H9 (cell line): ENCODE measurements around the gene NHSL2. TPM values are rescaled to one million over a fixed set of nuclear protein-coding genes. Genes with fewer than 3 reads are reported as not detected.

Experiments
- DNase-seq: peaks from one replicate; pipeline ENCODE4 v3.0.0-alpha.2; 2017
- H2AFZ ChIP-seq: one replicate; pipeline ENCODE4 v1.6.1; 2013; ENCODE audit warnings: mild to moderate bottlenecking, low read length, control low read depth, moderate library complexity
- H2AK5ac ChIP-seq: 2 replicates; pipeline ENCODE4 v1.6.1; 2013; ENCODE audit warnings: low read length, control low read depth, mixed read lengths; ENCODE audit not compliant: insufficient read length
- H2BK120ac ChIP-seq: one replicate; pipeline ENCODE4 v1.6.1; 2013; ENCODE audit warnings: low read depth, mild to moderate bottlenecking, low read length, control low read depth, inconsistent platforms; ENCODE audit not compliant: poor library complexity, severe bottlenecking
- H2BK12ac ChIP-seq: 2 replicates; pipeline ENCODE4 v1.6.1; 2013; ENCODE audit warnings: low read length, control low read depth, mixed read lengths, low read depth; ENCODE audit not compliant: insufficient read length
- H2BK15ac ChIP-seq: 2 replicates; pipeline ENCODE4 v1.6.1; 2013; ENCODE audit warnings: low read depth, low read length, control low read depth
- H2BK20ac ChIP-seq: one replicate; pipeline ENCODE4 v1.6.1; 2013; ENCODE audit warnings: low read depth, mild to moderate bottlenecking, low read length, control low read depth, inconsistent platforms; ENCODE audit not compliant: poor library complexity, severe bottlenecking
- H2BK5ac ChIP-seq: 2 replicates; pipeline ENCODE4 v1.6.1; 2013; ENCODE audit warnings: low read length, control low read depth, mixed read lengths; ENCODE audit not compliant: insufficient read length
- H3K14ac ChIP-seq: 2 replicates; pipeline ENCODE4 v1.6.1; 2013; ENCODE audit warnings: low read length, control low read depth; ENCODE audit not compliant: insufficient read depth
- H3K18ac ChIP-seq: 2 replicates; pipeline ENCODE4 v1.6.1; 2013; ENCODE audit warnings: low read depth, mild to moderate bottlenecking, mixed read lengths, low read length, control low read depth; ENCODE audit not compliant: insufficient read length
- H3K23ac ChIP-seq: 2 replicates; pipeline ENCODE4 v1.6.1; 2013; ENCODE audit warnings: low read length, control low read depth, mixed read lengths, low read depth; ENCODE audit not compliant: insufficient read length
- H3K23me2 ChIP-seq: 2 replicates; pipeline ENCODE4 v1.6.1; 2013; ENCODE audit warnings: low read depth, mild to moderate bottlenecking, mixed read lengths, low read length, control low read depth; ENCODE audit not compliant: insufficient read length, poor library complexity, severe bottlenecking
- H3K27ac ChIP-seq: 2 replicates; pipeline ENCODE4 v1.5.1; 2013; ENCODE audit warnings: low read length, control low read depth, mixed read lengths, low read depth; ENCODE audit not compliant: insufficient read length
- H3K27me3 ChIP-seq: 2 replicates; pipeline ENCODE4 v1.6.1; 2013; ENCODE audit warnings: low read length, control low read depth, inconsistent platforms; ENCODE audit not compliant: insufficient read depth
- H3K4ac ChIP-seq: 2 replicates; pipeline ENCODE4 v1.6.1; 2013; ENCODE audit warnings: low read depth, mild to moderate bottlenecking, control low read depth, inconsistent platforms, low read length, moderate library complexity
- H3K4me1 ChIP-seq: 2 replicates; pipeline ENCODE4 v1.6.1; 2013; ENCODE audit warnings: low read length, control low read depth, inconsistent platforms; ENCODE audit not compliant: insufficient read depth
- H3K4me2 ChIP-seq: 2 replicates; pipeline ENCODE4 v1.6.1; 2013; ENCODE audit warnings: low read length, control low read depth, mixed read lengths; ENCODE audit not compliant: insufficient read length, insufficient read depth
- H3K56ac ChIP-seq: 2 replicates; pipeline ENCODE4 v1.6.1; 2013; ENCODE audit warnings: low read depth, mild to moderate bottlenecking, mixed read lengths, low read length, control low read depth; ENCODE audit not compliant: insufficient read length
- H3K79me1 ChIP-seq: 2 replicates; pipeline ENCODE4 v1.6.1; 2013; ENCODE audit warnings: low read depth, mild to moderate bottlenecking, moderate library complexity, low read length, control low read depth, inconsistent platforms; ENCODE audit not compliant: insufficient read depth, poor library complexity, severe bottlenecking
- H3K79me2 ChIP-seq: 2 replicates; pipeline ENCODE4 v1.6.1; 2013; ENCODE audit warnings: low read length, control low read depth, inconsistent platforms; ENCODE audit not compliant: insufficient read depth
- H3K9ac ChIP-seq: 2 replicates; pipeline ENCODE4 v1.6.1; 2013; ENCODE audit warnings: low read length, control low read depth, mixed read lengths; ENCODE audit not compliant: insufficient read length; ENCODE audit errors: extremely low read depth
- H3K9me3 ChIP-seq: one replicate; pipeline ENCODE4 v1.6.1; 2013; ENCODE audit warnings: low read depth, low read length, inconsistent platforms; ENCODE audit not compliant: control insufficient read depth
- H3T11ph ChIP-seq: one replicate; pipeline ENCODE4 v1.6.1; 2013; ENCODE audit warnings: mild to moderate bottlenecking, low read length, control low read depth, inconsistent platforms
- H4K20me1 ChIP-seq: one replicate; pipeline ENCODE4 v1.6.1; 2013; ENCODE audit not compliant: control insufficient read depth, insufficient read length, insufficient read depth
- H4K5ac ChIP-seq: 2 replicates; pipeline ENCODE4 v1.6.1; 2013; ENCODE audit warnings: low read depth, mild to moderate bottlenecking, mixed read lengths, low read length, control low read depth; ENCODE audit not compliant: insufficient read length
- H4K8ac ChIP-seq: replicated peaks from 2 replicates; pipeline ENCODE4 v1.6.1; 2013; ENCODE audit warnings: low read length, control low read depth, mixed read lengths, low read depth; ENCODE audit not compliant: insufficient read length
- H4K91ac ChIP-seq: 2 replicates; pipeline ENCODE4 v1.6.1; 2013; ENCODE audit warnings: low read depth, mild to moderate bottlenecking, moderate library complexity, mixed read lengths, low read length, control low read depth; ENCODE audit not compliant: insufficient read length
- H3K27ac Mint-ChIP-seq, 3 experiments: 2 replicates in 2 of 3; 3 replicates in 1 of 3; pipeline ENCODE4 v1.8.0; 2020 to 2021; ENCODE audit warnings: mixed read lengths in 3 of 3, mild to moderate bottlenecking in 1 of 3, moderate library complexity in 1 of 3
- H3K27me3 Mint-ChIP-seq: 2 replicates; pipeline ENCODE4 v1.8.0; 2021; ENCODE audit warnings: low read depth, mild to moderate bottlenecking, moderate library complexity, mixed read lengths
- H3K36me3 Mint-ChIP-seq, 3 experiments: 2 replicates in 2 of 3; 3 replicates in 1 of 3; pipeline ENCODE4 v1.8.0; 2020 to 2021; ENCODE audit warnings: low read depth in 3 of 3, mixed read lengths in 3 of 3; ENCODE audit not compliant: insufficient read depth in 1 of 3
- H3K4me1 Mint-ChIP-seq, 2 experiments: 2 replicates each; pipeline ENCODE4 v1.8.0; 2020; ENCODE audit warnings: mixed read lengths in 2 of 2
- H3K4me3 Mint-ChIP-seq, 2 experiments: 2 replicates in 1 of 2; 3 replicates in 1 of 2; pipeline ENCODE4 v1.8.0; 2020 to 2021; ENCODE audit warnings: mild to moderate bottlenecking in 2 of 2, mixed read lengths in 2 of 2, moderate library complexity in 1 of 2
- H3K9me3 Mint-ChIP-seq, 2 experiments: 2 replicates in 1 of 2; 3 replicates in 1 of 2; pipeline ENCODE4 v1.8.0; 2020; ENCODE audit warnings: mild to moderate bottlenecking in 2 of 2, mixed read lengths in 2 of 2, moderate library complexity in 1 of 2
- WGBS: extraction: QIAGEN DNeasy Blood & Tissue Kit; methylation state at CpG from one replicate; pipeline ENCODE4 v1.1.7; 2013; ENCODE audit warnings: missing lambda C conversion rate, low lambda C conversion rate, mixed read lengths; ENCODE audit not compliant: insufficient read length; ENCODE audit errors: extremely low coverage; 5-methylcytosine and 5-hydroxymethylcytosine counted together
- total RNA-seq: library from RNA; stranded (reverse); gene quantifications from 2 replicates; pipeline ENCODE4 v1.2.1, GENCODE V29; 2021
- TF ChIP-seq, protein P1 (sequence below): fragments of 200-600 bp; sonication (generic); conservative IDR thresholded peaks from 3 replicates; pipeline ENCODE4 v1.8.0; 2021; ENCODE audit warnings: antibody characterized with exemption, mild to moderate bottlenecking

The NHSL2 gene
- total RNA-seq, 1 experiment from 2014 or later = 6.4 TPM

DNA sequence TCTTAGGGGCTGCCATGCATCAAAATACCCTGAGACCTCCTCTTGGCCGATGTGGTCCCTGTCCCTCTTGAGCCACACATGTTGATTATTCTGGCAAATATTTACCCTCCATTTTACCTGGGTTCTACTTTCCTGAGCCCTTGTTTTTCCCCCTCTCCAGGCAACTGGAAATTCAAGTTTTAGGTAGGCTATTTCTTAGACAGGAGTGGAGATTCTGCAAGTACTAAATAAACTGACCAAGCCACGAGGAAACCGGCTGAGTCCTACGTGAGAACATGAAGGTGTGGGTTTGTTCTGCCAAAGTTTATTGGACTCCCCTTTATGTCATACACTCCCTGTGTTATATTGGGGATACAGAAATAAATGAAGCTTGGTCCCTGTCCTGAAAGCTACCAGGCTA is 133.0 kb downstream of the NHSL2 start:
- peaks cover 70 to 72% of the 10 kb centered on the region in 2 experiments for H3K9me3 Mint-ChIP-seq
- Histone ChIP-seq H3K27ac (no peak overlapping the region), H2BK12ac (no peak overlapping the region)

More for the DNA sequence above, 133.0 kb downstream of the NHSL2 start:
- Histone ChIP-seq H2BK15ac (no peak overlapping the region), H3K4me2 (no peak overlapping the region), H2BK20ac (no peak overlapping the region), H3K79me2 (no peaks in the 10 kb centered on the region), H4K20me1 (no peaks in the 10 kb centered on the region), H3T11ph (no peak overlapping the region), H3K79me1 (no peaks in the 10 kb centered on the region), H2BK5ac (no peak overlapping the region), H2BK120ac (no peak overlapping the region), H3K14ac (no peak overlapping the region), H3K9ac (no peak overlapping the region), H4K5ac (no peak overlapping the region), H3K23me2 (no peaks in the 10 kb centered on the region), H4K91ac (peak overlapping the region; percentile 18), H3K27me3 (no peaks in the 10 kb centered on the region), H3K4ac (no peak overlapping the region), H3K23ac (no peak overlapping the region), H4K8ac (no peak overlapping the region), H2AFZ (no peak overlapping the region), H3K9me3 (peaks cover 18% of the 10 kb centered on the region), H3K18ac (no peak overlapping the region), H2AK5ac (no peak overlapping the region), H3K4me1 (peaks cover 6% of the 10 kb centered on the region; the same call in 1 of the 2 replicates), H3K56ac (no peak overlapping the region)
- H3K4me3 Mint-ChIP-seq = no peak overlapping the region
- no CpG with 5 or more reads among the region's 4 CpGs for WGBS
- peak overlapping the region in 1 of 3 experiments; percentile 29; a peak in 1 of 7 replicates for H3K27ac Mint-ChIP-seq
- peaks cover 24 to 25% of the 10 kb centered on the region in 2 experiments for H3K4me1 Mint-ChIP-seq
- TF ChIP-seq, protein P1, sequence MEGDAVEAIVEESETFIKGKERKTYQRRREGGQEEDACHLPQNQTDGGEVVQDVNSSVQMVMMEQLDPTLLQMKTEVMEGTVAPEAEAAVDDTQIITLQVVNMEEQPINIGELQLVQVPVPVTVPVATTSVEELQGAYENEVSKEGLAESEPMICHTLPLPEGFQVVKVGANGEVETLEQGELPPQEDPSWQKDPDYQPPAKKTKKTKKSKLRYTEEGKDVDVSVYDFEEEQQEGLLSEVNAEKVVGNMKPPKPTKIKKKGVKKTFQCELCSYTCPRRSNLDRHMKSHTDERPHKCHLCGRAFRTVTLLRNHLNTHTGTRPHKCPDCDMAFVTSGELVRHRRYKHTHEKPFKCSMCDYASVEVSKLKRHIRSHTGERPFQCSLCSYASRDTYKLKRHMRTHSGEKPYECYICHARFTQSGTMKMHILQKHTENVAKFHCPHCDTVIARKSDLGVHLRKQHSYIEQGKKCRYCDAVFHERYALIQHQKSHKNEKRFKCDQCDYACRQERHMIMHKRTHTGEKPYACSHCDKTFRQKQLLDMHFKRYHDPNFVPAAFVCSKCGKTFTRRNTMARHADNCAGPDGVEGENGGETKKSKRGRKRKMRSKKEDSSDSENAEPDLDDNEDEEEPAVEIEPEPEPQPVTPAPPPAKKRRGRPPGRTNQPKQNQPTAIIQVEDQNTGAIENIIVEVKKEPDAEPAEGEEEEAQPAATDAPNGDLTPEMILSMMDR = no peak
- no peaks in the 10 kb centered on the region for H3K27me3 Mint-ChIP-seq
- H3K36me3 Mint-ChIP-seq = peaks cover 0 to 6% (median 4%) of the 10 kb centered on the region in 3 experiments; a peak in 4 of 7 replicates
- DNase-seq = no peak
